SKM-1 (cell line): ENCODE data around the gene FBXO27.
"Not testable (repeated sequence)": the region's sequence is repeated elsewhere in the genome, so short reads cannot be mapped to it uniquely, and the experiment has no call there.

Experiments used
- DNase-seq: peaks from one replicate; lab custom pipeline; 2025; ENCODE audit not compliant: unreplicated experiment; lab: John Stamatoyannopoulos, UW

FBXO27 gene

DNA sequence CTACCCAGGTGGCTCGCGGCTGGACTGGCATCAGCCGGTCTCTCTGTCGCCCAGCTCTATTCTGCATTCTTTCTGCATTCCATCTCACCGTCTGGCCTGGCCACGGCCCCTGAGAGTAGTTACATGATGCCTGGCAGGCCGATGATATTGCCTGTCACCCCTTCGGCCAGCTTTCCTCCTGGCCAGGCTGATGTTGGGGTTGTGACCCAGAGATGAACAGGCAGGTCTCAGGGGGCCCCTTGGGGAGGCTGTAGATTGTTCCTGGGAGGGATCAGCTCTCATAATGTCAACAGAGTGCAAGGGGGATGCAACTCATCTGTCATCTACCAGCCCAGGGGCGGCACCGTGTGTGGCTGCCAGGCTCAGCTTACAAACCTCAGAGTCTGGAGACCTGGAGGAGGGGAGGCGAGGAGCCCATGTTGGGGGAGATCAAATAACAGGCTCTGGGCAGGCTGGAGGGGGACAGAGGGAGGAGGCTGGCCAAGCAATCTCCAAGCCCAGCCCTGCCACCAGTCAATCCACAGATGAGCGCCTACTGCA is 43.2 kb downstream of the FBXO27 start:
- no peak for DNase-seq

DNA sequence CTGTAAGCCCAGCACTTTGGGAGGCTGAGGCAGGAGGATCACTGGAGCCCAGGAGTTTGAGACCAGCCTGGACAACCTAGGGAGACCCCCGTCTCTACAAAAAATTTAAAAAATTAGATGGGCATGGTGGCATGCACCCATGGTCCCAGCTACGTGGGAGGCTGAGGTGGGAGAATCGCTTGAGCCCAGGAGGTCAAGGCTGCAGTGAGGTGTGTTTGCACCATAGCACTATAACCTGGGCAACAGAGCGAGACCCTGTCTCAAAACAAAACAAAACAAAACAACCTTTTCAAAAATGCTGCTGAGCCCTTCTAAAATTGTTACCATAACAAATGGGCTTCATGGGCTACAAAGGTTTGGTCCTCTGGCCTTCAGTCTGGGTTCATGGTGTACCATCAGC is 43.7 kb downstream of the FBXO27 start:
- not testable (repeated sequence) for DNase-seq

DNA sequence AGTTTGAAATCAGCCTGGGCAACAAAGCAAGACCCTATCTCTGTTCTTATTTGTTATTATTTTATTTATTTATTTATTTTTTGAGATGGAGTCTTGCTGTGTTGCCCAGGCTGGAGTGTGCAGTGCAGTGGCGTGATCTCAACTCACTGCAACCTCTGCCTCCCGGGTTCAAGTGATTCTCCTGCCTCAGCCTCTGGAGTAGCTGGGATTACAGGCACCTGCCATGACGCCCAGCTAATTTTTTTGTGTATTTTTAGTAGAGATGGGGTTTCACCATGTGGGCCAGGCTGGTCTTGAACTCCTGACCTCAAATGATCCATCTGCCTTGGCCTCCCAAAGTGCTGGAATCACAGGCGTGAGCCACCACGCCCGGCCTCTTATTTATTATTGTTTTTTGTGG is 44.6 kb downstream of the FBXO27 start:
- not testable (repeated sequence) for DNase-seq

DNA sequence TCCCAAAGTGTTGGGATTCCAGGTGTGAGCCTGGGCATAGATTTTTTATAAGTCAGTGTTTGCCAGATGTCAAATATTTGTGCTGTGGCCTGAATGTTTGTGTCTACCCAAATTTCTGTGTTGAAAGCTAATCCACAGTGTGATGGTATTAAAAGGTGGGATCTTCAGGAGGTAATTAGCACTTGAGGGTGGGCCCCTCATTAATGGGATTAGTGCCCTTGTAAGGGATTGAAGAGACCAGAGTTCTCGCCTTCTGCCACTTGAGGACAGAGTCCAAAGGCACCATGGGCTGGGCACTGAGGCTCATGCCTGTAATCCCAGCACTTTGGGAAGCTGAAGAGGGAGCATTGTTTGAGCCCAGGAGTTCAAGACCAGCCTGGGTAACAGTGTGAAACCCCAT is 47.1 kb downstream of the FBXO27 start:
- no peak for DNase-seq

DNA sequence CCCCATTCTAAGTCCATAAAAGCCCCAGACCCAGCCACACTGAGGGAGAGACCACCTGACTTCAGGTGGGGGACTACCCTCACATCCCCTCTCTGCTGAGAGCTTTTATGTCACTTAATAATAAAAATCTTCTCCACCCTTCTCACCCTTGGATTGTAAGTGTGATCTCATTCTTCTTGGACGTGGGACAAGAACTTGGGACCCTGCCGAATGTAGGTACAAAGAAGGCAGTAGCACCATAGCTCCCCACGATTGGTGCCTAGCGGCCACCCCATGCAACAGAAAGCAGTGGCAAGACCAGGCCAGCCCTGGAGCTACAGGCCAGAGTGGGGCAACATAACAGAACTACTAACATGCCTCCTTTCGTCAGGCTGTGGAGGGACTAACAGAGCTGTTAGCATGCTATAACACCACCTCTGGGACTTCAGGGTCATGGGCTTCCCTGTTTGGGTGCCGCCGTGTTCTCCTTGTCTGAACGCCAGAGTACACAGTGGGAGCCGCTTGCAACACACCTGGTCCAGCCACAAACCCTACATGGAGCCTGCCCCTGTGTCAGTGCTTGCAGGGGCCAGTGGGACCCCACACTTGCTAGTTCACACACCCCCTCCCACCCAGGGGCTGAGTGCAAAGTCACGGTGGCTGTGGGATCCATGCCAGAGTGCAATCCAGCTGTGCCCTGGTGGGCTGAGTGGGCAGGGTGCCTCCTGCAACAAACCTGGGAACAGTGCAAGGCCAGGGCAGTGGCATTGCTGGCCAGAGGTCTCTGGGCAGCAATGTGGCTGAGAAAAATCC is 51.6 kb downstream of the FBXO27 start:
- DNase-seq: no peak

DNA sequence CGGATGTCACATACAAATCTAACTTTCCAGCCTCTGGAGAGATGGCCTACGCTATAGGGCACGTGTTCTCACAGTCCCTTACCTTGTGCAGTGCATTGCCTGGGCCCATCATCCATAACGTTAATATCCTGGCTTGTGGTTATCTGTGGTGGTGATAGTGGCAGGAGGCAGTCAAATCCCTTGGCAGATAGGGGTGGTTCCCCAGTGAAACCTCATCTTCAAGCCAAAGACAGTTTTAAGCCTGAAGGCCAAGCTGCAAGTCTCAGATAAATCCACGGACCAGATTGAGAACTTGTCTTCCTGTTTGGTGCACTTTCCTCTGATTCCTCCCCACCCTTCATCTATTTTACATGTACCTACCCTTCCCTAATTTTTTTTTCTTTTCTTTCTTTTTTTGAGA is 52.5 kb downstream of the FBXO27 start:
- DNase-seq: no peak

DNA sequence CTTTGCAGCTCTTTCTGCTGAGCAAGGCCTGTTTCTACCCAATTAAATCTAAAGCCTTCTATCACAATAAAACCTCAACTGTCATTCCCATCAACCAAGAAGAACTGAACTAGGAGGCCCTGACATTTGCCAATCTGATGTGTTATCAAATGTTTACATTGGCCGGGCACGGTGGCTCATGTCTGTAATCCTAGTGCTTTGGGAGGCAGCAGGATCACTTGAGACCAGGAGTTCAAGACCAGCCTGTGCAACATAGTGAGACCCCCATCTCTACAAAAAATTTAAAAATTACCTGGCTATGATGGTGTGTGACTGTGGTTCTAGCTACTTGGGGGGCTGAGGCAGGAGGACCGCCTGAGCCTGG is 54.0 kb downstream of the FBXO27 start:
- no peak for DNase-seq

DNA sequence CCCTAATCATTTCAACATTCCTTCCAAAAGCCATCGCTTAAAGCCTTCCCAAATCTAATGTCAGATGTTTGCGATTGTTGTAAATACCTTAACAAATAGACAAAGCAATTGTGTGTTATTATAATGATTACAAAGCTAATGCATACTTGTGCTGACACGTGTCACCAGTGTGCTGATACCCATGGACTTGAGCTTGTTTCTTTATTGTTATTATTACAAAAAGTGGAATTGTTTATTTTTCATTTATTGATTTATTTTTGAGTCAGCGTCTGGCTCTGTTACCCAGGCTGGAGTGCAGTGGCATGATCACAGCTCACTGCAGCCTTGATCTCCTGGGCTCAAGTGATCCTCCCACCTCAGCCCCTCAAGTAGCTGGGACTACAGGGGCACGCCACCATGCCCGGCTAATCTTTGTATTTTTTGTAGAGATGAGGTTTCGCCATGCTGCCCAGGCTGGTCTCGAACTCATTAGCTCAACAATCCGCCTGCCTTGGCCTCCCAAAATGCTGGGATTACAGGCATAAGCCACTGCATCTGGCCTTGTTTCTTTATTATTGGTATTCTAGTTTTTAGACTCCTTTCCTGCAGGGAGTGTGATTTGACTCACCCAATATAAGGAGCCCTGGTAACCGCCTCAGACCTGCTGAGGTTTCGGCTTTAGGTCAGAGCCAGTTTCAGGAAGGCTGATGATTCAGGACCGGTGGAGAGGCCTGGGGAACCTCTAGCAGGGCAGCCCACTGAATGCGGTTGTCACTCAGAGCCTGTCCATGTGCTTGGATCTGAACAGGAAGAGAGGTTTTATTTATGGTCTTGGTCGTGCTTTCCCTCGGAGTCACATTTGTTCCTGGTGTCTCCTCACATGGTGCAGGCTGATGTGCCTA is 54.7 kb downstream of the FBXO27 start:
- no peak for DNase-seq

DNA sequence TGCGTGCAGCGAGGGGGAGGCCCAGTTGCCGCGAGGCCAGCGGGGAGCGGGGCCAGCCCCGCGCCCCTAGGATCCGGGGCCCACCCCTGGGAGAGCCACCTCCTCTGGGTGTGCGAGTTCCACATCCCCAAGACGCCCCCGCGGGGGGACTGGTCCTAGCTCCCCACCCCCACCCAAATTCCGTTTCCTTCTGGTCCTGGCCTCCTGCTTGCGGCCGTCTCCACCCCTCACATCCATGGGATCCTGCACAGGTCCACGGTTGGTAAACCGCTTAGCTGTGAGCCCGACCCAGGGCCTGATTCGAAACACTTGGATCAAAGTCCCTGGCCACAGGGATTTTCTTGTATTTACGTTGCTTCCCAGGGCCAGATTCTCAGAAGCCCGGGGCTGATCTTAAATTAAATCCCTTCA is 56.5 kb downstream of the FBXO27 start:
- DNase-seq: no peak

DNA sequence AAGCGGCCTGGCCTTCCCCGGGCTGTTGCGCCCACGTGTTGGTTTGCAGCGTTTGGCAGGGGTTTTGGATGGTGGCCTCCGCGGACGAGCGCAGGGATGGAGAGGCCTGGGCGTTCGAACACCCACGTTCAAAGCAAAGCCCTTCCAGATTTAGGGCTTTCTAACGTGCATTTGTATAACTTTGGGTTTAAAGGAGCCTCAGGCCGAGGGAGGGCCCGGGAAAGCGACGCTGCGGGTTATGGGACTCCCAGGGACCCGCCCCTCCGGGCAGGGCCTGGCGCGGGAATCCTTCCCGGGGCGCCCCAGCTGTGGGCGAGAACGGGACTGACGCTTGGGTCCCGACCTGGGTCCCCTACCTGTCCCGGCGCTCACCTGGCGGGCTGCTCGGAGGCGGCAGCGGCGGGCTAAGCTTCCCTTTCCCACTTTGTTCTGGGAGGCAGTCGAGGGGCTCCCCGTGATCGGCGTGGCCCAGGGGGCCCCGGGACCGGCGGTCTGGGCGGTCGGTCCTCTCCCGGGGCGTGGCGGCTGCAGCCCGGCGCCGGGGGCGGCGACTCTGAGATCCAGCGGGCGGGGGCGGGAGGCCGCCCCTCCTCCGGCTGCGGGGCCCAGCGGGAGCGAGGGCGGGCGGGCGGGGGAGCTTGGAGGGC is 57.0 kb downstream of the FBXO27 start, which contains the start of gene FBXO17:
Gene FBXO17 (minus strand): TSS at position 529 of the 647 bp plus-strand sequence. CDS start 25,423 bp downstream, outside the sequence.
- DNase-seq: no peak

DNA sequence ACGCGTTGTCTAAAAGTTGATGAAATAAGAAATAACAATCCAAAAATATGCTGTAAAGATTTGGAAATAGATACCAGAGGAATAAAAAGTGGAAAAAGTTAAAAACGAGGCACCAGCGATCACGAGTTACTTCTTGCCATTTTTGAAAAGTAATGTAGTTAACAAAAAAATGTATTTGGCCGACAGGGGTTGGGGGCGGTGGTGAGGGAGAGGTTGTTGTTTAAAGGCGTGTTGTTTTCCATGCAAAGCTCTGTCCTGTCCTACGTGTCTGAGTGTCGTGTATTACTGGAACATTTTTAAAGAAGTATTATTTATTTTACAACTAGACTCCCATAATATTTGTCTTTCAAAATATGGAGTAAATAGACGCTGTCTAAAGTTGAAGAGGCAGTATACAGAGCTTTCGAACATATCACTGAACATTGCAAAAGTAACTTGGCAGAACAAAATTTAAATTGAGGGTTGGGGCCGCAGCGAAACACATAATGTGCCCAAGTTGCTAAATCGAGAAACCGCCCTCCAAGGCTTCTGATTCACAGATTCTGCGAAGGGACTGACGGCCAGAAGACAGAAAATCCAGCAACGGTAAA is 57.6 kb downstream of the FBXO27 start:
- DNase-seq: no peak
